K562 (cell line): ENCODE results near the gene DCTN2. TPM values are rescaled to one million over a fixed set of nuclear protein-coding genes. Genes with fewer than 3 reads are reported as not detected.

ENCODE experiments used
- ATAC-seq: fragments of 200-7000 bp; cut with Tn5 transposase; 3 replicates; pipeline ENCODE4 v1.9.1; 2020; ENCODE audit warnings: moderate library complexity
- BruUV-seq: library from RNA; stranded (reverse); fragments of 400-500 nt; replicated peaks from 2 replicates; lab custom pipeline; 2021; lab: Mats Ljungman, UMichigan
- CTCF ChIA-PET: fragments of 300-600 bp; formaldehyde crosslinking; extraction: SDS; loops from one replicate; lab custom pipeline; 2021; ENCODE audit warnings: low intra/inter-chr PET ratio; lab: Yijun Ruan, JAX
- POLR2A ChIA-PET: fragments of 300-600, 350-650 bp; sonication (Branson Sonifier 250); formaldehyde crosslinking; extraction: SDS; loops from one replicate; lab custom pipeline; 2021; ENCODE audit warnings: antibody characterized with exemption, inconsistent platforms; lab: Yijun Ruan, JAX
- DNase-seq, 4 experiments: peaks; one replicate each; pipeline versions ENCODE4 v3.0.0 to v3.0.0-alpha.2; 2011 to 2018; ENCODE audit warnings: low spot score in 3 of 4, mixed read lengths in 3 of 4; ENCODE audit errors: extremely low read depth in 1 of 4
- FAIRE-seq: peaks from 2 replicates; lab custom pipeline; 2011; peaks lifted over from hg19 to GRCh38; lab: Jason Lieb, UNC
- H2AFZ ChIP-seq: 2 replicates; pipeline ENCODE4 v1.6.0; 2011; ENCODE audit warnings: low read depth, low read length, control low read depth, inconsistent platforms
- H3K27ac ChIP-seq: fragments of 200-600 bp; 3 replicates; pipeline ENCODE4 v1.8.0; 2011; ENCODE audit warnings: low read depth, mild to moderate bottlenecking, control low read depth, inconsistent platforms, low read length, moderate library complexity, mixed read lengths; ENCODE audit errors: extremely low read depth
- H3K27me3 ChIP-seq, 2 experiments: fragments of 300-600 bp in 1 of 2; 2 replicates in 1 of 2; 3 replicates in 1 of 2; pipeline versions ENCODE4 v1.6.0 to v1.8.0; 2011; ENCODE audit warnings: inconsistent platforms in 2 of 2, low read length in 2 of 2, mild to moderate bottlenecking in 1 of 2, mixed read lengths in 1 of 2, moderate library complexity in 1 of 2; ENCODE audit not compliant: control insufficient read depth in 2 of 2, insufficient read depth in 2 of 2
- H3K36me3 ChIP-seq: fragments of 300-600 bp; 3 replicates; pipeline ENCODE4 v1.8.0; 2011; ENCODE audit warnings: mild to moderate bottlenecking, low read length, inconsistent platforms; ENCODE audit not compliant: control insufficient read depth, insufficient read depth
- H3K4me1 ChIP-seq, 2 experiments: fragments of 200-600 bp in 1 of 2; replicated peaks in 1 of 2; 2 replicates in 1 of 2; 3 replicates in 1 of 2; pipeline versions ENCODE4 v1.5.1 to v1.8.0; 2011; ENCODE audit warnings: inconsistent platforms in 2 of 2, low read length in 2 of 2, mild to moderate bottlenecking in 1 of 2, mixed read lengths in 1 of 2, moderate library complexity in 1 of 2; ENCODE audit not compliant: control insufficient read depth in 2 of 2, insufficient read depth in 2 of 2
- H3K4me2 ChIP-seq: 2 replicates; pipeline ENCODE4 v1.6.1; 2011; ENCODE audit warnings: low read length, control low read depth, inconsistent platforms, mixed read lengths; ENCODE audit not compliant: insufficient read depth
- H3K4me3 ChIP-seq: fragments of 200-600 bp; sonication (generic), shearing (Covaris generic); 2 replicates; pipeline ENCODE4 v1.5.1; 2016; ENCODE audit warnings: control low read depth, inconsistent platforms
- H3K79me2 ChIP-seq: fragments of 200-600 bp; 3 replicates; pipeline ENCODE4 v1.8.0; 2011; ENCODE audit warnings: low read length, inconsistent platforms; ENCODE audit not compliant: control insufficient read depth, insufficient read depth
- H3K9ac ChIP-seq, 2 experiments: 2 replicates each; pipeline versions ENCODE4 v1.6.0 to v1.6.1; 2011; ENCODE audit warnings: low read depth in 2 of 2, low read length in 2 of 2, control low read depth in 1 of 2, inconsistent platforms in 1 of 2, mild to moderate bottlenecking in 1 of 2, mixed read lengths in 1 of 2; ENCODE audit not compliant: insufficient read depth in 1 of 2
- H3K9me1 ChIP-seq: one replicate; pipeline ENCODE4 v1.6.0; 2011; ENCODE audit warnings: inconsistent platforms, mild to moderate bottlenecking, low read length, moderate library complexity; ENCODE audit not compliant: control insufficient read depth, insufficient read depth
- H3K9me3 ChIP-seq: replicated peaks from 2 replicates; pipeline ENCODE4 v1.5.1; 2011; ENCODE audit warnings: low read depth, low read length, inconsistent platforms; ENCODE audit not compliant: control insufficient read depth, insufficient read depth
- H4K20me1 ChIP-seq: replicated peaks from 2 replicates; pipeline ENCODE4 v1.6.1; 2011; ENCODE audit warnings: low read length, inconsistent platforms, mixed read lengths; ENCODE audit not compliant: control insufficient read depth, insufficient read depth
- CCAR2 ChIP-seq: fragments of 200-400 bp; formaldehyde crosslinking; IDR thresholded peaks from 2 replicates; pipeline ENCODE4 v1.6.1; 2017; ENCODE audit warnings: mild to moderate bottlenecking, low read depth, low read length
- FOXA1 ChIP-seq: fragments of 450-650 bp; IDR thresholded peaks from 2 replicates; pipeline ENCODE4 v1.6.1; 2016; ENCODE audit warnings: mild to moderate bottlenecking, borderline replicate concordance
- POLR2A ChIP-seq: fragments of 450-650 bp; conservative IDR thresholded peaks from 2 replicates; pipeline ENCODE4 v1.6.1; 2016
- POLR2G ChIP-seq: fragments of 200-400 bp; formaldehyde crosslinking; IDR thresholded peaks from 2 replicates; pipeline ENCODE4 v1.6.1; 2017; ENCODE audit warnings: low read depth, mild to moderate bottlenecking, antibody characterized with exemption, low read length, moderate library complexity
- WGBS: fragments of 100-300 bp; shearing (Covaris generic); methylation state at CpG from one replicate; pipeline ENCODE4 v1.1.6; 2016; ENCODE audit warnings: low coverage, mixed read lengths; ENCODE audit not compliant: insufficient coverage; ENCODE audit errors: missing lambda C conversion rate; 5-methylcytosine and 5-hydroxymethylcytosine counted together
- in situ Hi-C: fragments of 300-500 bp; cut with MboI; formaldehyde crosslinking; loops from 4 replicates; pipeline ENCODE4 v1.15.0; 2018; ENCODE audit warnings: inconsistent platforms, mixed read lengths
- intact Hi-C: fragments of 100-400 bp; cut with micrococcal nuclease; formaldehyde crosslinking; loops from 2 replicates; pipeline ENCODE4 v1.14.2; 2022
- polyA plus RNA-seq, 8 experiments: library from polyadenylated mRNA; depleted of rRNA in 4 of 8; stranded (reverse) in 5 of 8; unstranded in 3 of 8; fragments of >200 nt; fragmentation: Nextera tagmentation in 2 of 8; fragmentation: Illumina TruSeq in 1 of 8; extraction: Ambion mirVana in 2 of 8; extraction: Trizol in 1 of 8; gene quantifications; 2 replicates each; pipeline versions ENCODE4 v1.2.1 to v1.2.3, GENCODE V29; 2011 to 2014; ENCODE audit warnings: inconsistent platforms in 1 of 8, missing spikeins in 1 of 8
- total RNA-seq, 7 experiments: library from RNA; depleted of rRNA in 6 of 7; stranded (reverse); fragments of >200 nt in 6 of 7; fragmentation: Illumina TruSeq in 2 of 7; extraction: Trizol in 2 of 7; gene quantifications; 2 replicates each; pipeline versions ENCODE4 v1.2.1 to v1.2.3, GENCODE V29; 2011 to 2021; ENCODE audit warnings: low replicate concordance in 1 of 7

Gene DCTN2
- total and polyA plus RNA-seq, 9 of the 15 experiments (the other 6 are each of a cell fraction or from before 2014, with no cell fraction given) = 43.6 to 270 (median 125) TPM

- CTCF ChIA-PET = no interaction called here
- peaks cover 26% of the 10 kb centered on the region for H3K79me2 ChIP-seq
- H4K20me1 ChIP-seq = no peaks in the 10 kb centered on the region
- peak overlapping the region in 1 of 2 experiments; percentile 59; a peak in 2 of 4 replicates for H3K9ac ChIP-seq
- TF ChIP-seq POLR2A = 0 out of 2 replicates have a peak, but pooled peaks have one; percentile 26
- peak; percentile 40; the same call in 1 of the 2 replicates for TF ChIP-seq POLR2G
- TF ChIP-seq FOXA1 = no peak
- TF ChIP-seq CCAR2 = no peak
- TF ChIP-seq, all 486 proteins: peak for 2
- Histone ChIP-seq H3K27ac (no peak overlapping the region), H3K9me3 (no peaks in the 10 kb centered on the region), H3K4me3 (no peak overlapping the region), H3K27me3 (no peaks in the 10 kb centered on the region), H2AFZ (no peak overlapping the region), H3K36me3 (peaks cover 73% of the 10 kb centered on the region; the same call in 2 of the 3 replicates), H3K9me1 (no peaks in the 10 kb centered on the region), H3K4me1 (peaks cover 24 to 37% of the 10 kb centered on the region in 2 experiments), H3K4me2 (no peak overlapping the region)
- POLR2A ChIA-PET = interaction anchor here (0.6 to 10.8 kb wide), 4 partner anchors 12 to 29 kb away, joined by 3 to 225 read pairs (median 5); partner anchors contain the start of gene DCTN2
- no peak for DNase-seq
- intact Hi-C loops = no loop called here
- no peak for FAIRE-seq
- no TSS peak for BruUV-seq
- 95% methylated on average over 4 of the region's 4 CpGs for WGBS
- no peak for ATAC-seq
- in situ Hi-C loops = no loop called here
Observed at GRCh38 chr12:57526477-57527126, 20.4 kb downstream of the DCTN2 start.
